ENCODE data around the gene TIPARP.

Gene TIPARP

GRCh38 chr3:156743859-156744258, 69.5 kb downstream of the TIPARP start:
- DNase-seq = no peak

GRCh38 chr3:156744631-156745030, 70.2 kb downstream of the TIPARP start:
- DNase-seq = no peak

DNA sequence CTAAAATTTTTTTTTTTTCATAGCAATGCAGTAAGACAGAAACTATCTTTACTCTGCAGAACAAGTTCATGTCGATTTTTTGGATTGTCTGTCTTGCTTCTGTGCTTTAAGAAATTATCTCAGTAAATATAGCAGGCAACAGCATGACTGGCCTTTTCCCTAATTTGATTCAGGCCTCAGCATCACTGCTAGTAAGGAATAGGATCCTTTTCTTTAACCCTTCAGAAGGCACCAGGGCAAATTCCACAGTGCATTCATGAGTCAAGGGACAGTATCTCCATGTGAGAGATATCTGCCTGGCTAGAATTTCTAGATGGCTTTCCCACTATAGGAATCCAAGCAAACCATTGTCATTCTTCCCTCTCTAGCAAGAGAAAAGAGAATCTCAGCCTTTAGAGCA, 71.4 kb downstream of the TIPARP start:
- DNase-seq = no peak

DNA sequence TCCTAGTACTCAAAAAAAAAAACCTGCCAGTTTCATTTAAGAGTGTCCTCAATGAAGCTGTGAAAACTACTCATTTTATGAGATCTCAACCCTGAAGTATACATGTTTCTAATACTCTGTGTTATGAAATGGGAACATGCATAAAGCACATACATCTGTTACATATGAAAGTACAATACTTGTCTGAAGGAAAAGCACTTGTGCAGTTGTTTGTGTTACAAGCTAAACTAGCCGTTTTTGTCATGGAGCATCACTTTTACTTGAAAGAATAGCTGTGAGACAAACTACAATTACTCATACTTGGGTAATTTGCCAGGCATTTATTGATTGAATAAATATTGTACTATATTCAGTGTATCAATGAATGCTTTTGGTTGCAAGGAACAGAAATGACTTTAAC, 72.7 kb downstream of the TIPARP start:
- no peak for DNase-seq

DNA sequence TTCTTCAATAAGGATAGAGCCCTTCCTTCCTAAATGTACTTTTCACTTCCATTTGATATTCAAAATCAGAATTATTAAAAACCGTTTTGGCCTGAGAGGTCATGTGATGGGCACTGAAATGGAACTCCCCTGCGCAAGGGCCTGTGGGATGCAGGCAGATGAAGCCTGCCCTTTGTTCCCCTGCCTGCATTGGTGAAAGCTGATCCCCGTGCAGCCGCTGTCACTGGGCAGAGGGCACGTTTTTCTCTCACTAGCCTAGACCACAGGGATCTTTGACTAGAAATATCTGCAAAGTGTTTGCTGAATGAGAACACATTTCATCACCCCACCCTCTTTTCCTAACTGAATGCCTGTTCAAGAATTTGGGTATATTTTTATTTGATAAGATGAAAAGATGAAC, 74.9 kb downstream of the TIPARP start:
- no peak for DNase-seq

DNA sequence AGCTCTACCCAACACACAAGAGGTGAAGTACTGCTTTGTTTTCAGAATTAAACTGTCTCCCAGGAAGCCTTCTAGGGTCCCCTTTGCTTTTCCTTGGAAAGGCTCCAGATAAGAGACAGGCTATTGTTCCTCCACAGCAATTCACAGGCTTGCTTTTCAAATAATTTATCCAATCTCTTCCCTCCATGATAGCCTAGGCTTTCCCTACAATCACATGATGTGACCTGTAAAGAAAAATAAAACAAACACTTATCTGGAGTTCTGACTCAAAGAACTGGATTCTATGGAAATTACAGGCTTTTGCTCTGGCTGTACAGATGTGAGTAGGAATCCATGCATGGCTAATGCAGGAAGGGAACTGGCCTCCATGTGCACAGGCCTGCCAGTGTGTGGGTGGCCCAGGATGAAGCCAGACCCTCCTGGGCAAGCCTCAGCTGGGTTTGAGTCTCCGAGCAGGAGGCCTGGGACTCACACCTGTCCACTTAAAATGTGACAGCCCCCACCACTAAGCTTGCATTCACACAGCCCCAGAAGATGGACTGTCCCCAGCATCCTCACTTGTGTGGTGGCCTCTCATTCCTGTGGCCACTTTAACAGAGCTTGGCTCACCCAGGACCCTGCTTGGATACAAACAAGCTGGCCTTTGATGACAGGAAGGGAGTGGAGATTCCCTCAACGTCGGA, 75.9 kb downstream of the TIPARP start:
- no peak for DNase-seq

GRCh38 chr3:156750874-156751245, 76.5 kb downstream of the TIPARP start:
- no peak for DNase-seq

- no peak for DNase-seq
Observed at GRCh38 chr3:156751461-156752025, 77.2 kb downstream of the TIPARP start.
